ENCODE results near the gene AZU1. TPM values are rescaled to one million over a fixed set of nuclear protein-coding genes. Genes with fewer than 3 reads are reported as not detected.

AZU1 gene
- total RNA-seq, 1 donor from 2014 or later, result 2.5 TPM

- DNase-seq, result no peak
Measured at GRCh38 chr19:855566-856120, 28.0 kb downstream of the AZU1 start.

GRCh38 chr19:858284-858683, 30.6 kb downstream of the AZU1 start:
- DNase-seq, result no peak

DNA sequence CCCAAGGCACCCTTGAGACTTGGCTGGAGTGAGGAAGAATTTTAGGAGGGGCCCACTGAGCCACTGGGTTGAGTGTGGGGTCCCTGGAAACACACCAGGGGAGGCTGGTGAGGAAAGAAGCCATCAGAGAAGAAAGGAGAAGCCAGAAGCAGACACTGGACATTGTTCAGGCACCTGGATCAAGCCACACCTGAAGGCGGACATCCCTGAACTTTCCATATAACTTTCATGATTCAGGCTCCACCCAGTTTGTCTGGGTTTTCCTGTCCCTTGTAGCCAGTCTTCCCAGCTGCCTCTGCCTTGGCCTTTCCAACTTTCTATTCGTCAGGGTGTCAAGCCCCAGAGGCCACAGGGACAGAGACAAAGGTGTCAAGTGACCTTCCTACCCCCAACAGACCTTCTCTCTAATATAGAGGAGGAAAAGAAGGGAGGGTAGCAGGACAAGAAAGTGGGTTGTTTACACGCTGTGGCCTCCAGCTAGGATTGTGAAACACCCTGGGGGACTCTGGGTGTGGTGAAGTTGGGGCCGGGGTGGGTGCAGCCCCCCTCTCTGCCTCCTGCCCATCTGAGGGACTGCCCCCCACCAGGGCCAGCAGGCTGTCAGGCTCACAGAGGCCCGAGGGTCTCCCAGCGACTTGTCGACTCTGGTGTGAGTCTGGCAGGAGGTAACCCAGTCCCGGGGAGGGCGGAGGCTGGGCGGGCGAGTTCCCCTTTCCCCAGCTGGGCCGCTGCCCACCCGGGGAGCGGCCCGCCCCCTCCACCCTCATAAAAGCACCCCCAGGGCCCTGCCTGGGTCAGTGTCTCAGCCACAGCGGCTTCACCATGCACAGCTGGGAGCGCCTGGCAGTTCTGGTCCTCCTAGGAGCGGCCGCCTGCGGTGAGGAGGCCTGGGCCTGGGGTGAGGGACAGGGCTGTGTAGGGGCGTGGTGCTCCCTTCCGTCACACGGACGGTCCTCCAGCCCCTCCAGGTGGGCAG, 31.5 kb downstream of the AZU1 start, which contains the start of gene CFD:
TSS of gene CFD (plus strand) at position 797 of the 976 bp plus-strand sequence. CDS start at position 823, 26 bp downstream.
- no peak for DNase-seq

DNA sequence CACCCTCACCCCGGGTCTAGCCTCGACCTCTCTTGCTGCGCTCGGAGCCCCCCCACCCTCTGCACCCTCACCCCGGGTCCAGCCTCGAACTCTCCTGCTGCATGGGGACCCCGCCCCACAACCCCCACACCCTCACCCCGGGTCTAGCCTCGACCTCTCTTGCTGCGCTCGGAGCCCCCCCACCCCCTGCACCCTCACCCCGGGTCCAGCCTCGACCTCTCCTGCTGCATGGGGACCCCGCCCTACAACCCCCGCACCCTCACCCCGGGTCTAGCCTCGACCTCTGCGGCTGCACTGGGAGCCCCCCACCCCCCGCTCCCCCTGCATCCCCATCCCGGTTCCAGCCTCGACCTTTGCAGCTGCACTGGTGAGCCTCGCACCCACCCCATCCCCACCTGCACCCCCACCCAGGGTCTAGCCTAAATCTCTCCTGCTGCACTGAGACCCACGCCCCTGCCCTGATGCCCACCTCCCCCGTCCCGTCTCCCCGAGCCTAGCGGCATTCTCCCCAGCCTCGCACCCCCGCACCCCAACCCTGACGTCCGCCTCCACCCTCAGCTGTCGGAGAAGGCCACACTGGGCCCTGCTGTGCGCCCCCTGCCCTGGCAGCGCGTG, 33.6 kb downstream of the AZU1 start:
- no peak for DNase-seq

- peak; percentile 37 for DNase-seq
Measured at GRCh38 chr19:861756-862580, 34.3 kb downstream of the AZU1 start.

DNA sequence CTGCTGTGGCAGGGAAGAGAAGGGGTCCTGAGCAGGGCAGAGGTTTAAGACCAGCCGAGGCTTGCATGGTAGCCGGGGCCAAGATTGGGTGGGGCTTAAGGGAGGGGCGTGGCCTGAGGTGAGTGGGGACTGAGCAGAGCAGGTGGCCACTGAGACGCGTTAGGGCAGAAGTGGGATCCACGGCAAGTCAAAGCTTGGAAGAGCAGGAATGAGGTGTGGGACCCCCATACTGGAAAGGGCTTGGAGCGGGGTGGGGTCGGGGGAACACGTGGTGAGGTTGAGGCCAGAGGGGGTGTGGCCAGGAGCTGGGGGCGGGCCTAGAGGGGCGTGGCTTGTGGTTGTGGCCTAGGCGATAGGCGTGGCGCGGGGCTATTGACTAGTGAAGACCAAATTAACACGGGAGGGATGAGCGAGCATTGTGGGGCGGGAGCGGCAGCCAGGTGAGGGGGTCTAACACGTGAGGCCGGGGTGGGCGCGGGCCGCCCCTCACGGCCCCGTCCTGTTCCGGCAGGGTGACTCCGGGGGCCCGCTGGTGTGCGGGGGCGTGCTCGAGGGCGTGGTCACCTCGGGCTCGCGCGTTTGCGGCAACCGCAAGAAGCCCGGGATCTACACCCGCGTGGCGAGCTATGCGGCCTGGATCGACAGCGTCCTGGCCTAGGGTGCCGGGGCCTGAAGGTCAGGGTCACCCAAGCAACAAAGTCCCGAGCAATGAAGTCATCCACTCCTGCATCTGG, 35.1 kb downstream of the AZU1 start:
- DNase-seq, result peak; percentile 67

GRCh38 chr19:863315-863620, 35.6 kb downstream of the AZU1 start:
- DNase-seq, result no peak

GRCh38 chr19:866769-867300, 39.2 kb downstream of the AZU1 start:
- no peak for DNase-seq

DNA sequence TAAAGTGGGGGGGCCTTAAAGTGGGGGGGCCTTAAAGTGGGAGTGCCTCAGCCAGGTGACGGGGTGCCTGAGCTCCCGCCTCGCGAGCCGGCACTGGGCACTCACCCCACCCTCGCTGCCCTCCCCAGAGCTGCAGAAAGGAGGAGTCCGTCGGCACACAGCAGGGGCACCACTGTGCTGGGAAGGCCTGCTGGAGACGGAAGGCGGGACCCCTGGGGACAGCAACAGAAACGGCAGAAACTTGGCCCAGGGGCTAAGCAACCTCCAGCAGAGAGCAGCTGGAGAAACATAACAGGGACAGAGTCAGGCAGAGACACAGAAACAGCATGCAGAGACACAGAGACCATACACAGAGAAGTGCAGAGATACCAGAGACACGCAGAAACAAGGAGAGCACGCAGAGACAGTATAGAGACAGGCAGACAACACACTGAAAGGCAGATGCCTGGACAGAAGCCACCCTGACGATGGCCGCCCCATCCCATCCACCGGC, 39.7 kb downstream of the AZU1 start:
- DNase-seq, result peak; percentile 51

DNA sequence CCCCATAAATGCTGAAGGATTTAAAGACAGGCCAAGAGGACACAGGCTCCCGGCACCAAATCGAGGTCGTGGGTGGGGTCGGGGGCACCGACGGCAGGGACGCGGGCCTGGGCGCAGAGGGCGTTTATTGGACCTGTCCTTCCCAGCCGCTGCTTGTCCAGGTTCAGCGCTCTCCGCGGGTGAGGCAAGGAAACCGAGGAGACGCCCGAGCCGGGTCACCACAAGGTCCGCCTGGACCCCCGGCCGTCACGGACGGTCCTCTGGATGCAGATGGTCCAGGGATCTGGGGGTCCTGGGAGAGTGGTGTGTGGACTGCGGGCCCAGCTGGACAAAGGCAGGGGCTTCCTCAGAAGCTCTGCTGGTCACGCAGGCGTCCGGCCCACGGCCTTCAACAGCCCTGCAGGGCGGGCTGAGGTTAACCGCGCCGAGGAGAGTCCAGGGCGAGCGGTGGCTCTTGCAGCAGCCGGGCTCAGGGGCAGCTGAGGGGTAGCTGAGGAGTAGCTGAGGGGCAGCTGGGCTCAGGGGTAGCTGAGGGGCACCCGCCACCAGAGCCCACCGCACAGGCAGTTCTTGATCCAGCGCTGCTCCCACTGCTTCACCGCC, 40.3 kb downstream of the AZU1 start:
- no peak for DNase-seq

DNA sequence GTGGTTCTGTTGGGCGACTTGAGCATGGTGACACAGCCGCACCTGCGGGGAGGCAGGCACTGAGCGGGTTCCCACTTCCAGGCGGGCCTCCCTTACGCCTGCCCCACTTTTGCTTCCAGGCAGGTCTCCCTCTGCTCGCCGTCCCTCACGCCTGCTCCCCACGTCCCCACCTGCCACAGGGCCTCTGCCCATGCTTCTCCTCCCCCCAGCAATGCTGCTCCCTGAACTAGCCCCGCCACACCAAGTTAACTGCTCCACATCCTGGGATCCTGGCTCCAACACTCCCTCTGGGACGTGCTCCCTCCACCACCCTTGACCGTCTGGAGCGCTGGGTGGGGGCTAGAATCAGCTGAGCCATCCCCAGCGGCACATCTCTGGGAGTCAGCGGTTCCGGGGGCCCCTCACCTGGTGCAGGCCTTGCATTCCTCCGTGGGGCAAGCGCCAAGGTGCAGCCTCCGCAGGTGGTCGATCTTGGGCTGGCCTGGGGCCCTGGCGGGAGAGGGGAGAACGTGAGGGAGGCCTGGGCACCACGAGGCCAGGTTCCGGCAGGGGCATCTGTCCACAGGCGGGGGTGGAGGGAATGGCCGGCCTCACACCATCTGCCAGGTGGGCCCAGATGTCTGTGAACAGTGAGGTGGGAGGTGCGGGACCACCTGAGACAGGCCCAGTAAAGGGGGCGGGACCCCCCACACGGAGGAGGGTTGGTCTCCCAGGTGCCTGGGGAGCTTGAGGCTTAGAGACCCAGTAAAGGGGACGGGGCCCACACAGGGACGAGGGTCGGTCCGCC, 41.0 kb downstream of the AZU1 start:
- DNase-seq, result no peak

GRCh38 chr19:869245-870177, 41.9 kb downstream of the AZU1 start:
- peak; percentile 62 for DNase-seq

DNA sequence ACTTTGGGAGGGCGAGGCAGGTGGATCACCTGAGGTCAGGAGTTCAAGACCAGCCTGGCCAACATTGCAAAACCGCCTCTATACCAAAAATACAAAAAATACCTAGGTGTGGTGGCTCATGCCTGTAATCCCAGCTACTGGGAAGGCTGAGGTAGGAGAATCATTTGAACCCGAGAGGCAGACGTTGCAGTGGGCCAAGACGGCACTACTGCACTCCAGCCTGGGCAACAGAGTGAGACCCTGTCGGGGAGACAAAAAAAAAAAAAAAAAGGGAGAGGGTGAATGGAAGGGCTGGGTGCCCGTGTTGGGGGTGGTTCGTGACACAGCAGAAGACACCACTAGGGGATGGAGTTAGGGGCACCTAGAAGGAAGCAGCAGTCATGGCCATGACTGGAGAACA, 42.7 kb downstream of the AZU1 start:
- DNase-seq, result no peak

DNA sequence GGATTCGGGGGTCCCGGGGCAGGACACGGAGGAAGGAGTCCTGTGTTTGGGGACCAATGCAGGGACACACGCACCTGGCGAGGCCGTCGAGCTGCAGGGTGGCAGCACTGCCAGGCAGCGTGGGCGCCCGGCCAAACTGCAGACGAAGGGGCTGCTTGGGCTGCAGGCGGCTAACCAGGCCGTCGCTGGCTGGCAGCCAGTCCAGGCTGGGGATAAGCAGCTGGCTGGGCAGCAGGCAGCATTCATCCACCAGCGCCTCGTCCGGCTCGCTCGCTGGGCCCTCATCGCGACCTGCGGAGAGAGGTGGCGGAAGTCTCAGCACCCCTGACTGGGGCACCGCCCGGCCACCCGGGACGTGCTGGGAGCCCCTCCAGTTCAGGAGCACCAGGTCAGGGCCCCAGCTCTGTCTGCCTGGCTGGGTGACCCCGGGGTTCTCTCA, 43.3 kb downstream of the AZU1 start:
- peak; percentile 87 for DNase-seq

- DNase-seq, result no peak
Measured at GRCh38 chr19:871446-872265, 44.0 kb downstream of the AZU1 start.

DNA sequence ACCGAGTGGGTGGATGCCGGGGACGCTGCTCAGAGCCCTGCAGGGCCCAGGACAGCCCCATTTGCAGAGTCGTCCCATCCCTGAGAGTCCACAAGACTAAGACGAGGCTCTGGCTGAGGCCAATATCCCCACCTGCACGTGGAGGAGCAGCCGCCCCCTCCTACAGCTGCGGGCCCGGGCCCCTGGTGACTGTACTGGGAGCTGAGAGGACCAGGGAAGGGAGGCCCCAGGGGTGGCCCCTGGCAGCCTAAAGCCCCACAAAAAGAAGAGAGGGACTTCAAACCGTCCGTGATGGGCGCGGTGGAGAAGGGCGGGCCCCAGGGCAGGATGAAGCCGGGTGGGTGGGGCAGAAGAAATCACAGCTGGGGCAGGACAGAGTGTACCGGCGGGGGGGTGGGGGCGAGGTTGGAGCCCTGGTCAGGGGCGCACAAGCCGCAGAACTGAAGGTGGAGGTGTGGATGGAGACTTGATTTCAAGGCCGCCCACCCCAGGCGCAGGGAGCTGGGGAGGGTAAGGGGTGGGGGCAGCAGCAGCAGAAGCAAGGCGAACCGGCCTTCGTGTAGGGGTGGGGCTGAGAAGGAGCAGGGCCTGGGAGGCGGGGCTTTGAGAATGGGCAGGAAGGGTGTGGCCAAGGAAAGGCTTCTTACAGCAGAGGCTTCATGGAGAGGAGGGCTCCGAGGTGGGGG, 44.8 kb downstream of the AZU1 start:
- DNase-seq, result peak; percentile 57

DNA sequence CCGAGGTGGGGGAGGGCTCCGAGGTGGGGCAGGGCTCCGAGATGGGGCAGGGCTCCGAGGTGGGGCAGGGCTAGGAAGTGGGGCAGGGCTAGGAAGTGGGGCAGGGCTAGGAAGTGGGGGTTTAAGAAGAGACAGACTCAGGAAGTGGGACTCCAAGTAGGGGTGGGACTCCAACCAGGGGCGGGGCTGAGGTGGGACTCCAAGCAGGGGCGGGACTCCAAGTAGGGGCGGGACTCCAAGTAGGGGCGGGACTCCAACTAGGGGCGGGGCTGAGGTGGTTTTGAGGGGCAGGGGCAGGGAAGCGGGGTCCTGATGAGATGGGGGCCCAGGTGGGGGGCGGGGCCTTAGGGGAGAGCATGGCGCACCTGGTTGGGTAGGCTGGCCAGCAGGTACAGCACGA, 45.4 kb downstream of the AZU1 start:
- no peak for DNase-seq
